IMR-90 (cell line): Measurements from ENCODE around the gene IGFBPL1. TPM values are rescaled to one million over a fixed set of nuclear protein-coding genes. Genes with fewer than 3 reads are reported as not detected.
A peak's percentile ranks its signal among the peaks of the same experiment; 100 is the strongest.

Experiments used
- ATAC-seq: fragments of 200-7000 bp; cut with Tn5 transposase; 2 replicates; pipeline ENCODE4 v1.9.1; 2020; ENCODE audit warnings: low read depth, mild to moderate bottlenecking, moderate library complexity
- BruUV-seq: library from RNA; stranded (reverse); fragments of 400-500 nt; replicated peaks from 2 replicates; lab custom pipeline; 2021; lab: Mats Ljungman, UMichigan
- CTCF ChIA-PET: fragments of 300-600 bp; formaldehyde crosslinking; extraction: SDS; loops from one replicate; lab custom pipeline; 2021; ENCODE audit warnings: antibody characterized with exemption; lab: Yijun Ruan, JAX
- POLR2A ChIA-PET: fragments of 300-600 bp; sonication (Branson Sonifier 250); formaldehyde crosslinking; loops from one replicate; lab custom pipeline; 2022; ENCODE audit warnings: antibody characterized with exemption; ENCODE audit not compliant: unreplicated experiment; lab: Charles Lee
- DNase-seq: peaks from one replicate; pipeline ENCODE4 v3.0.0; 2013
- H2AFZ ChIP-seq: replicated peaks from 2 replicates; pipeline ENCODE3; 2013; ENCODE audit warnings: low read length, mild to moderate bottlenecking; ENCODE audit not compliant: poor library complexity
- H2AK5ac ChIP-seq: 2 replicates; pipeline ENCODE4 v1.6.1; 2013; ENCODE audit warnings: low read depth, low read length, inconsistent platforms
- H2AK9ac ChIP-seq: replicated peaks from 2 replicates; pipeline ENCODE3; 2013; ENCODE audit warnings: mild to moderate bottlenecking, low read depth, low read length, moderate library complexity; ENCODE audit not compliant: poor library complexity
- H2BK120ac ChIP-seq: 2 replicates; pipeline ENCODE4 v1.6.1; 2013; ENCODE audit warnings: low read depth, low read length, inconsistent platforms
- H2BK15ac ChIP-seq: 3 replicates; pipeline ENCODE4 v1.6.1; 2013; ENCODE audit warnings: low read depth, low read length, inconsistent platforms
- H2BK20ac ChIP-seq: 2 replicates; pipeline ENCODE4 v1.6.1; 2013; ENCODE audit warnings: low read depth, mild to moderate bottlenecking, inconsistent platforms, low read length, moderate library complexity
- H2BK5ac ChIP-seq: 2 replicates; pipeline ENCODE4 v1.6.1; 2013; ENCODE audit warnings: mild to moderate bottlenecking, low read depth, low read length, inconsistent platforms; ENCODE audit not compliant: poor library complexity, severe bottlenecking
- H3K14ac ChIP-seq: replicated peaks from 2 replicates; pipeline ENCODE4 v1.6.1; 2013; ENCODE audit warnings: low read depth, low read length, inconsistent platforms
- H3K18ac ChIP-seq: 2 replicates; pipeline ENCODE4 v1.6.1; 2013; ENCODE audit warnings: low read depth, low read length, control low read depth
- H3K23ac ChIP-seq: 2 replicates; pipeline ENCODE4 v1.6.1; 2013; ENCODE audit warnings: low read depth, low read length, inconsistent platforms
- H3K27ac ChIP-seq: 2 replicates; pipeline ENCODE4 v1.5.1; 2013; ENCODE audit warnings: mild to moderate bottlenecking, control low read depth, low read length; ENCODE audit not compliant: insufficient read depth
- H3K27me3 ChIP-seq: 2 replicates; pipeline ENCODE4 v1.6.1; 2013; ENCODE audit warnings: low read length; ENCODE audit not compliant: control insufficient read depth, insufficient read depth
- H3K36me3 ChIP-seq: 2 replicates; pipeline ENCODE4 v1.6.1; 2013; ENCODE audit warnings: low read length, mixed read lengths; ENCODE audit not compliant: control insufficient read depth, insufficient read depth
- H3K4ac ChIP-seq: 2 replicates; pipeline ENCODE4 v1.6.1; 2013; ENCODE audit warnings: low read depth, low read length, inconsistent platforms
- H3K4me1 ChIP-seq: 2 replicates; pipeline ENCODE4 v1.6.1; 2013; ENCODE audit warnings: low read length, mixed read lengths; ENCODE audit not compliant: control insufficient read depth, insufficient read depth
- H3K4me2 ChIP-seq: 2 replicates; pipeline ENCODE4 v1.6.1; 2013; ENCODE audit warnings: low read depth, mild to moderate bottlenecking, control low read depth, low read length, moderate library complexity
- H3K4me3 ChIP-seq: 2 replicates; pipeline ENCODE4 v1.5.1; 2013; ENCODE audit warnings: low read depth, mild to moderate bottlenecking, control low read depth, low read length, moderate library complexity; ENCODE audit not compliant: insufficient read depth
- H3K56ac ChIP-seq: 2 replicates; pipeline ENCODE4 v1.6.1; 2013; ENCODE audit warnings: low read length, inconsistent platforms; ENCODE audit not compliant: insufficient read depth; ENCODE audit errors: extremely low read depth
- H3K79me1 ChIP-seq, 2 experiments: 2 replicates each; pipeline ENCODE4 v1.6.1; 2013; ENCODE audit warnings: low read length in 2 of 2, inconsistent platforms in 1 of 2, low read depth in 1 of 2
- H3K9ac ChIP-seq: 2 replicates; pipeline ENCODE4 v1.6.1; 2013; ENCODE audit warnings: low read depth, low read length, control low read depth
- H3K9me1 ChIP-seq: 2 replicates; pipeline ENCODE4 v1.6.1; 2013; ENCODE audit warnings: low read length, inconsistent platforms; ENCODE audit not compliant: insufficient read depth
- H3K9me3 ChIP-seq: 2 replicates; pipeline ENCODE4 v1.6.1; 2013; ENCODE audit warnings: low read length; ENCODE audit not compliant: control insufficient read depth, insufficient read depth
- H4K20me1 ChIP-seq: 2 replicates; pipeline ENCODE4 v1.6.1; 2013; ENCODE audit warnings: low read length, inconsistent platforms; ENCODE audit not compliant: insufficient read depth
- H4K5ac ChIP-seq: 2 replicates; pipeline ENCODE4 v1.6.1; 2013; ENCODE audit warnings: mild to moderate bottlenecking, low read depth, low read length, control low read depth
- H4K8ac ChIP-seq, 2 experiments: 2 replicates each; pipeline ENCODE4 v1.6.1; 2013; ENCODE audit warnings: low read depth in 2 of 2, low read length in 2 of 2, control low read depth in 1 of 2, inconsistent platforms in 1 of 2
- H4K91ac ChIP-seq: 2 replicates; pipeline ENCODE4 v1.6.1; 2013; ENCODE audit warnings: low read depth, low read length, inconsistent platforms; ENCODE audit not compliant: insufficient read depth
- BHLHE40 ChIP-seq: fragments of 150-350 bp; IDR thresholded peaks from 2 replicates; pipeline ENCODE4 v1.6.1; 2016; ENCODE audit warnings: mild to moderate bottlenecking, low read depth, low read length
- CTCF ChIP-seq: conservative IDR thresholded peaks from 2 replicates; pipeline ENCODE4 v1.5.1; 2012; ENCODE audit warnings: mild to moderate bottlenecking, low read depth, low read length, improper control_type of control experiment
- MAFK ChIP-seq: IDR thresholded peaks from 2 replicates; pipeline ENCODE4 v1.6.1; 2012; ENCODE audit warnings: low read depth, low read length, improper control_type of control experiment
- NFE2L2 ChIP-seq: fragments of 150-350 bp; IDR thresholded peaks from 2 replicates; pipeline ENCODE4 v1.6.1; 2016; ENCODE audit warnings: low read depth, mild to moderate bottlenecking, low read length
- POLR2A ChIP-seq: IDR thresholded peaks from 2 replicates; pipeline ENCODE4 v1.6.1; 2012; ENCODE audit warnings: mild to moderate bottlenecking, low read depth, low read length
- RAD21 ChIP-seq: IDR thresholded peaks from 2 replicates; pipeline ENCODE4 v1.6.1; 2012; ENCODE audit warnings: low read length, improper control_type of control experiment
- RCOR1 ChIP-seq: IDR thresholded peaks from 2 replicates; pipeline ENCODE4 v1.6.1; 2012; ENCODE audit warnings: mild to moderate bottlenecking, low read length, improper control_type of control experiment; ENCODE audit not compliant: insufficient replicate concordance
- WGBS, 2 experiments: methylation state at CpG; one replicate each; pipeline versions ENCODE4 v1.1.5 to v1.1.7; 2013; ENCODE audit warnings: missing lambda C conversion rate in 2 of 2; ENCODE audit not compliant: insufficient read length in 1 of 2; ENCODE audit errors: extremely low coverage in 2 of 2; 5-methylcytosine and 5-hydroxymethylcytosine counted together
- dilution Hi-C: fragments of 300-500 bp; cut with HindIII; formaldehyde crosslinking; loops from one replicate; pipeline ENCODE4 v1.14.3; 2018; ENCODE audit warnings: low sequenced_read_pairs; ENCODE audit not compliant: unreplicated experiment
- in situ Hi-C: fragments of 300-500 bp; cut with MboI; formaldehyde crosslinking; loops from 3 replicates; pipeline ENCODE4 v1.14.3; 2019; ENCODE audit warnings: low sequenced_read_pairs, inconsistent platforms, mixed read lengths
- intact Hi-C: fragments of 100-400 bp; cut with micrococcal nuclease; formaldehyde crosslinking; loops from 2 replicates; pipeline ENCODE4 v1.10.0; 2022
- polyA plus RNA-seq, 3 experiments: library from polyadenylated mRNA; depleted of rRNA; stranded (reverse); fragments of >200 nt; gene quantifications; 2 replicates each; pipeline ENCODE4 v1.2.3, GENCODE V29; 2012; ENCODE audit warnings: low replicate concordance in 1 of 3
- total RNA-seq: library from RNA; depleted of rRNA; stranded (reverse); fragments of >200 nt; gene quantifications from 2 replicates; pipeline ENCODE4 v1.2.3, GENCODE V29; 2012

IGFBPL1 gene
- total and polyA plus RNA-seq, 2 of the 4 experiments (the other 2 are of a cell fraction): not detected

GRCh38 chr9:38394416-38394815 is 29.8 kb downstream of the IGFBPL1 start:
- Histone ChIP-seq H3K18ac (no peak overlapping the region), H3K4ac (no peak overlapping the region), H3K4me3 (no peak overlapping the region), H2AK5ac (no peak overlapping the region), H3K23ac (no peak overlapping the region; the same call in 1 of the 2 replicates), H3K36me3 (peaks cover 22% of the 10 kb centered on the region), H2AFZ (no peak overlapping the region), H3K9me1 (peaks cover 7% of the 10 kb centered on the region), H3K27ac (no peak overlapping the region), H2BK120ac (no peak overlapping the region), H4K8ac (no peak overlapping the region; a peak in 1 of 4 replicates), H3K4me1 (peaks cover 7% of the 10 kb centered on the region), H4K20me1 (peaks cover 3% of the 10 kb centered on the region), H3K9me3 (no peaks in the 10 kb centered on the region), H2BK5ac (no peak overlapping the region), H4K5ac (no peak overlapping the region), H3K56ac (no peak overlapping the region), H3K27me3 (no peaks in the 10 kb centered on the region), H3K4me2 (no peak overlapping the region), H4K91ac (no peak overlapping the region), H3K14ac (no peak overlapping the region), H2BK15ac (no peak overlapping the region), H2AK9ac (peak overlapping the region; percentile 37), H2BK20ac (no peak overlapping the region), H3K9ac (no peak overlapping the region), H3K79me1 (peaks cover 20 to 45% of the 10 kb centered on the region in 2 experiments)
- in situ Hi-C loops: no loop called here
- POLR2A ChIA-PET: no interaction called here
- intact Hi-C loops: no loop called here
- 80% methylated on average over 1 of the region's 9 CpGs; no CpG with 5 or more reads in 1 of the 2 experiments for WGBS, 2 experiments
- DNase-seq (no peak), ATAC-seq (no peak)
- BruUV-seq: no TSS peak
- TF ChIP-seq MAFK (no peak), BHLHE40 (no peak), NFE2L2 (no peak), RAD21 (no peak), POLR2A (no peak), RCOR1 (no peak), CTCF (no peak)
- CTCF ChIA-PET: no interaction called here
- dilution Hi-C loops: loop anchor here (25.0 kb wide), 1 partner anchor 482 kb away; the partner anchor contains the start of gene SLC25A51
